Stimulated activated CD8-positive, alpha-beta memory T cell treated with anti-CD3 and anti-CD28 coated beads, Interleukin-12 subunit alpha, Interleukin-12 subunit beta, amount 100 ng/mL, for 24 hours (primary cell): ENCODE data around the gene DMKN.
"Not testable (repeated sequence)": the region's sequence is repeated elsewhere in the genome, so short reads cannot be mapped to it uniquely, and the experiment has no call there.

ENCODE experiments used
- DNase-seq: peaks from one replicate; pipeline ENCODE4 v3.0.0-alpha.2; 2020; ENCODE audit errors: extremely low read depth

The DMKN gene

DNA sequence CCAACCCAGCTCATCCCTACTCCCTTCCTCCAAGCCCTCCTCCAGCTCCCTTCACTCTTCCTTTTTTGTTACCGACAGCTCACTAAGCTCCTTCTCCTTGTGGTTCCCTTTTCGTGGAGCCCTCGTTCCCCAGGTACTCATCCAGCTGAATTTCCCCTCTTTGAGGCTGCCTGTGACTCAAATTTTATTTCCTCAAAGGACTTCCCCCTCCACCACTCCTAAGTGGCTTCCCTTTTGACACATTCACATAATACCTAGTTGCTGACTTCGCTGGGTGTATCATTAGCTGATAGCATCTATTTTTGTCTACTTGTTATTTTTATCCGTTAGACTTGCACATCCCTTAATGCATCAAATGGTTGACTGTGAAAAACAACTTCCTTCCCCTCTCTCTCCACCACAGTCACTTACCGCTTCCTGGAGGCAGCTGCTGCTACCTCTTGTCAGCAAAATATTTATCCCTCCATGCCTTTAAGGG is 50.9 kb downstream of the DMKN start:
- DNase-seq = no peak

DNA sequence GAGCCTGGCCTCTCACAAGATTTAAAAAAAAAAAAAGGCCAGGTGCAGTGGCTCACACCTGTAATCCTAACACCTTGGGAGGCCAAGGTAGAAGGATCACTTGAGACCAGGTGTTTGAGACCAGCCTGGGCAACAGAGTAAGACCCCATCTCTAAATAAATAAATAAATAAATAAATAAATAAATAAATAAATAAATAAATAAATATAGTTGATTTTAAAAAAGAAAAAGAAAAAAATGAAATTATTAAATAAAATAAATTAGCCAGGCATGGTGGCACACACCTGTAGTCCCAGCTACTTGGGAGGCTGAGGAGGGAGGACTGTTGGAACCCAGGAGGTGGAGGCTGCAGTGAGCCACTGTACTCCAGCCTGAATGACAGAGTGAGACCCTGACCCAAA is 51.7 kb downstream of the DMKN start:
- not testable (repeated sequence) for DNase-seq

DNA sequence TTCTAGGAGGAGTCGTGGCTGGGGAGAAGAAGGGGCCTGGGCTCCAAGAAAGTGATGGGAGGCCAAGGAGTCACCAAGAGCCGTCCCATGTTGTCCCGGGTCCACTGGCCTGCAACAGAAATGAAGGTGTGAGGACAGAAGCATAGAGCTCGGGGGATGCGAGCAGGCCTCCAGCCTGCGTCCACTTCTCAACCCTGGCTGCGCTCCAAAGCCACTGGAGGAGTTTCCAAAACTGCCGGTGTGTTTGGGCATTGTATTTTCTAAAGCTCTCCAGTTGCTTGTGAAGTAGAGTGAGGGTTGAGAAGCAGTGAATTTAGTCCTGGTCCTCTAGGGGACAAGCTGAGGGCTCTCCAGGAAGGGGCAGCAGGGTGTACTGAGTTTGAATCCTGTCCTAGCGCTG is 52.4 kb downstream of the DMKN start:
- no peak for DNase-seq

DNA sequence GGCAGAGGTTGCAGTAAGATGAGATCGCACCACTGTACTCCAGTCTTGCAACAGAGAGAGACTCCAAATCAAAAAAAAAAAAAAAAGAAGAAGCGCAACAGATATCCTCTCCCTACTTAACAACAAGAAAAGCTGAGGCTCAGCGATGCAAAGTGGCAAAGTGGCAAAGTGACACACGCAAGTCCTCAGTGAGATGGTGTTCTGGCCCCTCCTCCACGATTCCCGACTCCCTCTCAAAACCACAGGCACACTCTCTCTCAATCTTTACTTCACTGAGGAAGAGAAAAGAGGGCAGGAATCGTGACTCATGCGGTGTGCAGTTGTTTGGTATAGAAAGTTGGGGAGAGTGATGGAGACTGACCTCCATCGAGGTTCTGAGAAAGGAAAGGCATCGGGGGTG is 52.8 kb downstream of the DMKN start:
- DNase-seq = no peak

DNA sequence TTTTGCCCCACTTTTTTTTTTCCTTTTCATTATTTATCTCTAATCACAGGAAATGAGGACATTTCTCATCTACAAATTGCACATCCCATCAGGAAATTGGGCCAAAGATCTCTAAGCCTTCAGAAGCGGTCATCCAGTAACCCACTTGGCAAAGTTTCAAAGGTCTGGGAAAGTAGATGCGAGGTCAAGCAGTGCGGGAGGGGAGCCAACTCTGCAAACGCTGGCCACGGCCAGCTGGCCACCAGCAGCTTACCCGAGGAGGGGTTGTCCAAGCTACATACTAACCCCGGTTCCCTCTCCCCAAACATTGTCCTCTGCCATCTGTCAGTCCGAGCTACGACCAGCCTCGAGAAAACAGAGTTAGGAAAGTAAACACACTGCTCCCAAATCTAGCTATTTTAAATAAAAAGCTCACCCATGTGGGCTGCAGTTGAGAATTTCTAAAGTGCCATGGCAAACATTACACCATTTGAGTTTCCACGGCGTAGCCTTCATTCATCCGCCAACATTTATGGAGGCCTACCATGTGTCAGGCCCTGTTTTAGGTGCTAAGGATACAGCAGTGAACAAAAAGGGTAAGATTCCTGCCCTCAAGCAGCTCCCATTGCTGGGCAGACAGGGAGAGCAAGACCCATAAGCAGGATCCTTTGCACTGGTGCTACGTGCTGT is 53.9 kb downstream of the DMKN start:
- DNase-seq = no peak

DNA sequence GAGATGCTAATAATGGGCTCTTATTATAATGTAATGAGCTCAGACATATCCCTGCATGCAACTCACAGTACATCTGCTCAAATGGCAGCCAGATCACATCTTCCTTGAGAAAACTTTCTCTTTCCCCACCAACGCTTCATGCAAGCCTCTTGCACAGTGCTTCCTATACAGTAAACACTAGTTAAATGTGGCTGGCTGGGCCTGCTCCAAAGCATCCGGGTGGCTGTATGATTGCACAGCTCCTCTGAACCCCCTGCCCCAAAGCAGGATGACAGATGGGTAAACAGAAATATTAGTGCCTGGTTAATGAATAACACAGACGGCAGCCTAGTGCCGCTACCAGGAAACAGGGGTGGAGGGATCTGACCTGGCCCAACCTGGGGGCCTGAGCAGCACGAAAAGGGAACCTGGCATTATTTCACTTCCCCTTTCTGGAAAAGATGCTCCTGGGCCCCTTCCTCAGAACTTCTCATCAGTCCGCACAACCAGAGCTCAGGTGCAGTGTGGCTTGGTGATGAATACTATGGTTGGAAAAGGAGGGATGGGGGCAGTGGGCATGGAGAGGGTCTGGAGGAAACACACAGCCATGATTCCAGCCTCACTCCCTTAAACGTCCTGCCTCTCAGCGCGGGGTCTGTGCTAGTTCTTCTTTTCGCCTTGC is 54.6 kb downstream of the DMKN start:
- no peak for DNase-seq

DNA sequence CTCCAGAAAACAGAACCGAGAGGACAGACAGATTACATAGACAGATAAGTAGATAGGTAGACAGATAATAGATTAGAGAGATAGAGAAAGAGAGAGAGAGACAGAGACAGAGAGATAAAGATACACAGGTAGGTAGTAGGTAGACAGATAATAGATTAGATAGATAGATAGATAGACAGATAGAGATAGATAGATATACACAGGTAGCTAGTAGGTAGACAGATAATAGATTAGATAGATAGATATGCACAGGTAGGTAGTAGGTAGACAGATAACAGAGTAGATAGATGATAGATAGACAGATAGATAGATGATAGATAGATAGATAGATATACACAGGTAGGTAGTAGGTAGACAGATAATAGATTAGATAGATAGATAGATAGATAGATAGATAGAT is 55.3 kb downstream of the DMKN start:
- no peak for DNase-seq

DNA sequence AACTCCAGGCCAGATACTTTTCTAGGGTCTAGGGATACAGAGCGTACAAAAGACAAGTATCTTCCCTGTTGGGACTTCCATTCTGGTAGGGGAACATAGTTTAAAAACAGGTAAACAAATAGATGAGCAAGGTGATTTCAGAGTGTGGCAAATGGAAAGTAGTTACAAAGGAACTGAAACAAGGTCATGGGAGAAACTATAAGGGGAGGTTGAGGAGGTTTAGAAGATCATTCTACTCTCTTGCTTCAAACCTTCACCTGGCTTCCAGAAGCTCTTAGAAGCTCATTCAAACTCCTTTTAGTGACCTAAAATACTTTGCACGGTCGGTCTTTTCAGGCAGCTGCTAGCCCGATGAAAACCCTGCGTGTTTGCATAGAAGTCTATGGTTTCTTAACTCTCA is 56.3 kb downstream of the DMKN start:
- no peak for DNase-seq

DNA sequence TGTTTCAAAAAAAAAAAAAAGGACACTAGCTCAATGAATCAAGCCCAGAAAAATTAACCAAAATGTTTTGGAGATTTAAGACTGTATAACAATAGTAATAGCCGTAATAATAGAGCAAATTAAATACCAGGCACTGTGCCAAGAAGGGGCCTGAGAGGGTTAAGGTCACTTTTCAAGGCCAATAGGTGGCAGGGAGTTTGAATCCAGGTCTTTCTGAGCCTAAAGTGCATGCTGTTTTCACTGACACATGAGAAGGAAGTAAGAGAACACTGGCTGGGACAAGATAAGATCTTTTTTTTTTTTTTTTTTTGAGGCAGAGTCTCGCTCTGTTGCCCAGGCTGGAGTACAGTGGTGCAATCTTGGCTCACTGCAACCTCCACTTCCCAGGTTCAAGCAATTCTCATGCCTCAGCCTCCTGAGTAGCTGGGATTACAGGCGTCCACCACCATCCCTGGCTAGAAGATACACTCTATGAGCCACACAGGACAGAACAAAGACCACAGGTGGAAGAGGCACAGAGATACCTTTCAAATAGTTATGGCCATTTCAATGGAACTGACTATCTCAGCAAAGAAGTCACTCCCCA is 57.7 kb downstream of the DMKN start:
- no peak for DNase-seq

DNA sequence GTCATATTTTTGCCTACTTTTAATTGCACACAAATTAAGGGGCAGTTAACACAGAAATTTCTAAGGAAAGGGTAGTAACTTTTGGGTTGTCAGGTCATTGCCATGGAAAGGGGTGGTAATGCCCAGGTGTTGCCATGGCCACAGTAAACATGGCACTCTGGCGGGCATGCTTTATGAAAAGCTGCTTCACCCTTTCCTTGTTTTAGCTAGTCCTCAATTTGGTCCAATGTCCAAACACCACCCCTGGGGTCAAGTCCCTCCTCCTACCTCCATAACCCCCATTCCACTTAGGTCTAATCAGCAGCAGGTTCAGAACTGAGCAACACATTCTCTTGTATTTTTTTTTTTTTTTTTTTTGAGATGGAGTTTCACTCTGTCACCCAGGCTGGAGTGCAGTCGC is 58.8 kb downstream of the DMKN start:
- no peak for DNase-seq

DNA sequence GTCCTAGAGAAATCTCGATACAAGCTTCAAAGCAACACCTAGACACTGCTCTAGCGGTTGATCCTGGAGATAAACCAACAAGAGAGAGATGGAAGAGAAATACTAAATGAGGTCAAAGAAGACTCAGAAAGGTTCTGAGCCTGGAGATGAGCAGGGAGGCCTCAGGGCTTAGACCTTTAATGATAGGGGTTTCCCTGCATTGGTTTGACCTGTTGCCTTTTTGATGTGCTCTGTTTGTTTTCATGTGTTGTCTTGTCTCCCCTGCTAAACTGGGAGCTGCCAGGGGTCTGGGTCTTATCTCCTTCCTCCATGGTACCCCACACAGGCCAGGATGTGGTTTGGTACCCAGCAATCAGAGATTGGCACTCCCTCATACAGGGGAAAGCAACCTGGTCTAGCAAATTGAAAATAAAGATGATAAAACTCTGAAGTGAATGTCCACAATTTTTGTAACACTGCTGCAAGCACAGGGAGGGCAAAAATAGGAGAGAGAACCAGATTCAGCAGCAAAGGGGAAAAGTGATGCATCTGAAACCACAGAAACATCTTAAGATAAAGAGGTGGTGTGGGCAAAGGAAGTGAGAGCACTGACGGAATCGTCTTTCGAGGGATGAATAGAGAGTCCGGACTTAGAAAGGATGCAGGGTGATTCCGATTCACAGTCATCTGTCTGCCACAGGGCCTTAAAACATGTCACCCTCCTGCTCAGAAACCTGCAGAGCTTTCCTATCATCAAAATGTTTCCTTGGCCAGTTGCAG is 61.9 kb downstream of the DMKN start:
- no peak for DNase-seq

DNA sequence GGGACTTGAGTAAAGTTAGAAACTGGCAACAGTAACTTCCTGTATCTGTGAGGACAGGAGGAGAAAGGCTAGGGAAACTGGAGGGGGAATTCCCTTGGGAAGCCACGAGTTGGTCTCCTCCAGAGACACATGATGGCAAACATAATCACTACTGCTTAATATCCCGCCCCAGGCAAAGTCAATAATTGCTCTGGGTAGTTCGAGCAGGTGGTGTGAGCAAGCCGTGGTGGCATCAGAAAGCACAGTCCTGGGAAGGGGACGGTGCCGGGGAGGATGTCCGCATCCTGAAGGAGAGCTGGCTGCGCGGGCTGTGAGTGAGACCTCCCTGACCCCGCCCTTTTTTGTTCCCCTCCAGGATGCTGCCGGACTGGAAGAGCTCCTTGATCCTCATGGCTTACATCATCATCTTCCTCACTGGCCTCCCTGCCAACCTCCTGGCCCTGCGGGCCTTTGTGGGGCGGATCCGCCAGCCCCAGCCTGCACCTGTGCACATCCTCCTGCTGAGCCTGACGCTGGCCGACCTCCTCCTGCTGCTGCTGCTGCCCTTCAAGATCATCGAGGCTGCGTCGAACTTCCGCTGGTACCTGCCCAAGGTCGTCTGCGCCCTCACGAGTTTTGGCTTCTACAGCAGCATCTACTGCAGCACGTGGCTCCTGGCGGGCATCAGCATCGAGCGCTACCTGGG is 63.9 kb downstream of the DMKN start:
- DNase-seq = no peak

DNA sequence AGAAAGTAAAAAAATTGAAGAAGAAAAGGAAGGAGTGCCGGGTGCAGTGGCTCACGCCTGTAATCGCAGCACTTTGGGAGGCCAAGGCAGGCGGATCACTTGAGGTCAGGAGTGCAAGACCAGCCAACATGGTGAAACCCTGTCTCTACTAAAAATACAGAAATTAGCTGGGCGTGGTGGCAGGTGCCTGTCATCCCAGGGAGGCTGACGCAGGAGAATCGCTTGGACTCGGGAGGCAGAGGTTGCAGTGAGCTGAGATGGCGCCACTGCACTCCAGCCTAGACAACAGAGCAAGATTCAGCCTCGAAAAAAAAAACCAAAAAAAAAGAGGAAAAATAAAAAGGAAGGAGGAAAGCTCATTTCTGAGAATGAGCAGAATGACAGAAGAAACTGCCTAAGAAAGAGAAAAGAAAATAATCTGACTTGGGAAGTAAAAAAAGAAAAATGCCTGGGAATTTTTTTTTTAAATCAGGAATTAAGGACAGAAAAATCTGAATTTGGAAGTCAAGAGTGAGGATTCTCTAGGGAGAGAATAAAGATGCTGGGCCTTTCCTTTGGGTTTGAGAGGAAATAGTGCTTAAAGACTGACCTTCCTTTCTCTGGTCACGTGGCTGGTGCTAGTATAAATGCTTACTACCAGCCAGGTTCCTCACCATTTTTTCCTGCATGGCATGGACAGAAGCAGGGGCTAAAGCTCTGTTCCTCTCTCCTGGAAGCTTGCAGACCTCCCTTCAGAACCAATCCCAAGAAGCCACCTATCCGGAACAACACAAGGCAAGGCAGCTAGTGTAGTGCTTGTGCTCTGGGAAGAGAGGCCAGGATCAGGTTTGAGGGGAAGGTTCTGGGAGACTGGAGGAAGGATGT is 65.6 kb downstream of the DMKN start, which contains the start of gene FFAR2:
Gene FFAR2, plus strand, starts transcription at position 652 of the 864 bp plus-strand sequence. CDS start 1,458 bp downstream, outside the sequence.
- DNase-seq = no peak
